GM10847 (cell line): Measurements from ENCODE around the gene IFT80.

Experiments
- POLR2A ChIP-seq: IDR thresholded peaks from 2 replicates; pipeline ENCODE4 v1.6.1; 2011; ENCODE audit not compliant: insufficient read length; ENCODE audit errors: extremely low read depth

Gene IFT80

GRCh38 chr3:160210341-160210740 is 188.7 kb downstream of the IFT80 start:
- TF ChIP-seq POLR2A, result no peak
